ENCODE measurements around the gene LSM2. TPM values are rescaled to one million over a fixed set of nuclear protein-coding genes. Genes with fewer than 3 reads are reported as not detected.

The LSM2 gene
- total and polyA plus RNA-seq, 9 of the 15 experiments (the other 6 are each of a cell fraction or from before 2014, with no cell fraction given): 154 to 407 (median 223) TPM

- TF ChIP-seq ZNF277 (CRISPR knock-in tag; IDR thresholded peaks at IDR 0.05; ENCODE audit: borderline replicate concordance): 0 out of 2 replicates have a peak, but pooled peaks have one; percentile 18
- peak in 1 of 2 experiments; percentile 10 for TF ChIP-seq AFF1 (IDR thresholded peaks at IDR 0.05; ENCODE audit: low read depth in 1 of 2, partially characterized antibody in 2 of 2)
- TF ChIP-seq HBP1 (CRISPR knock-in tag; IDR thresholded peaks at IDR 0.05): 0 out of 2 replicates have a peak, but pooled peaks have one; percentile 6
- TF ChIP-seq ETV5 (CRISPR knock-in tag; IDR thresholded peaks at IDR 0.05; ENCODE audit: low read depth): 0 out of 2 replicates have a peak, but pooled peaks have one; percentile 6
- TF ChIP-seq JUND (IDR thresholded peaks at IDR 0.05; ENCODE audit: borderline replicate concordance, low read depth, low read length): peak; percentile 7; the same call in 1 of the 2 replicates
- no peak for TF ChIP-seq JUND (tag; IDR thresholded peaks at IDR 0.05; ENCODE audit: borderline replicate concordance, low read depth, low read length)
- TF ChIP-seq CREB1 (IDR thresholded peaks at IDR 0.05): peak; percentile 30
- no peak for TF ChIP-seq CREB1 (CRISPR knock-in tag; IDR thresholded peaks at IDR 0.05)
- no peak for TF ChIP-seq SMARCB1 (IDR thresholded peaks at IDR 0.05; ENCODE audit: insufficient read length, low read depth)
- peak; percentile 59 for TF ChIP-seq SP1 (CRISPR knock-in tag; IDR thresholded peaks at IDR 0.05)
- peak; percentile 72 for TF ChIP-seq BRD9 (IDR thresholded peaks at IDR 0.05; ENCODE audit: low read depth, partially characterized antibody)
- TF ChIP-seq HINFP (tag; conservative IDR thresholded peaks at IDR 0.05; ENCODE audit: low read depth): no peak
- no peak for TF ChIP-seq HMG20A (CRISPR knock-in tag; conservative IDR thresholded peaks at IDR 0.05)
- no peak for TF ChIP-seq THRAP3 (IDR thresholded peaks at IDR 0.05; ENCODE audit: borderline replicate concordance)
- no peak for TF ChIP-seq ZNF707 (CRISPR knock-in tag; conservative IDR thresholded peaks at IDR 0.05)
- no peak for TF ChIP-seq E2F6 (IDR thresholded peaks at IDR 0.05; ENCODE audit: borderline replicate concordance in 1 of 2, extremely low read depth in 1 of 2, insufficient read depth in 1 of 2, insufficient read length in 1 of 2, low read depth in 1 of 2, low read length in 1 of 2, poor library complexity in 1 of 2, severe bottlenecking in 1 of 2)
These were observed 30.0 kb upstream of the LSM2 start (continued) for GRCh38 chr6:31836474-31837368.
